ENCODE results near the gene PRRG2. TPM values are rescaled to one million over a fixed set of nuclear protein-coding genes. Genes with fewer than 3 reads are reported as not detected.
"Not testable (repeated sequence)": the region's sequence is repeated elsewhere in the genome, so short reads cannot be mapped to it uniquely, and the experiment has no call there.

The PRRG2 gene
- total RNA-seq, 2 experiments from 2014 or later = 0.52 TPM

DNA sequence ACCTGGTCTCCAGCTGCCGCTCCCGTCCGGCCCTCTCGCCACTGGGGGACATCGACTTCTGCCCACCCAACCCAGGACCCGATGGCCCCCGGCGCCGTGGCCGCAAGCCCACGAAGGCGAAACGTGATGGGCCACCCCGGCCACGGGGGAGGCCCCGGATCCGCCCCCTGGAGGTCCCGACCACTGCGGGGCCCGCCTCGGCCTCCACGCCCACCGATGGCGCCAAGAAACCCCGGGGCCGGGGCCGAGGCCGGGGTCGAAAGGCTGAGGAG, 16.5 kb downstream of the PRRG2 start:
- peaks cover 25% of the 10 kb centered on the region for H3K36me3 Mint-ChIP-seq (ENCODE audit: low read depth)
- CTCF ChIA-PET = interaction anchor here (1.0 kb wide), 1 partner anchor 29 kb away, joined by 4 read pairs; no protein-coding TSS in a partner anchor
- H3K27me3 Mint-ChIP-seq (ENCODE audit: low read depth) = no peaks in the 10 kb centered on the region
- peaks cover 25% of the 10 kb centered on the region for H3K4me1 Mint-ChIP-seq (ENCODE audit: low read depth)
- no peak overlapping the region for H3K27ac Mint-ChIP-seq
- intact Hi-C loops (cut with micrococcal nuclease) = no loop called here
- H3K9me3 Mint-ChIP-seq = no peaks in the 10 kb centered on the region
- no peak for DNase-seq
- H3K4me3 Mint-ChIP-seq = no peak overlapping the region

DNA sequence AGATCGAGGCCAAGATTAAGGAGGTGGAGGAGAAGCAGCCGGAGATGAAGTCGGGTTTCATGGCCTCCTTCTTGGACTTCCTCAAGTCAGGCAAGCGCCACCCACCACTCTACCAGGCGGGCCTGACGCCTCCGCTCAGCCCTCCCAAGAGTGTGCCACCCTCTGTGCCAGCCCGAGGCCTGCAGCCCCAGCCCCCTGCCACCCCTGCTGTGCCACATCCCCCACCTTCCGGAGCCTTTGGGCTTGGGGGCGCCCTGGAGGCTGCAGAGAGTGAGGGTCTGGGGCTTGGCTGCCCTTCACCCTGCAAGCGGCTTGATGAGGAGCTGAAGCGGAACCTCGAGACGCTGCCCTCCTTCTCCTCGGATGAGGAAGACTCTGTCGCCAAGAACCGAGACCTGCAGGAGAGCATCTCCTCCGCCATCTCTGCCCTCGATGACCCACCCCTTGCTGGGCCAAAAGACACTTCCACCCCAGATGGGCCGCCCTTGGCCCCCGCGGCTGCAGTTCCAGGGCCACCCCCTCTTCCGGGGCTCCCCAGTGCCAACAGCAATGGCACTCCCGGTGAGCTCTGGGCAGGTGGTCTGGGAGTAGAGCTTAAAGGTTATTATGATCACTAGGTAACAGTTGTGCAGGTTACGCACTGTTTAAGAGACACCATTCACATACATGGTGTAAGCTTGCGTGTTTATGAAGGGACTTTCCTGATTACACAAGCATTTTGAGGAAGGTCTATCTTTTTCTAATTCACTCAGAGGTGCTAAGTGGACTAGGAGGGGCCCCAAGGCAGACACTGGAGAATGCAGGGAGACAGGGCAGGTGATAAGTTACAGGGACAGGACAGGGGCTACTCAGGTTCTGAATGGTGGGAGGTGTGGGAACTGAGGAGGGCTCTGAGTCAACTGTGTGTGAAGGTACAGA, 18.5 kb downstream of the PRRG2 start:
- no peaks in the 10 kb centered on the region for H3K9me3 Mint-ChIP-seq
- CTCF ChIA-PET = no interaction called here
- peaks cover 17% of the 10 kb centered on the region for H3K4me1 Mint-ChIP-seq (ENCODE audit: low read depth)
- DNase-seq = no peak
- intact Hi-C loops (cut with micrococcal nuclease) = no loop called here
- no peaks in the 10 kb centered on the region for H3K27me3 Mint-ChIP-seq (ENCODE audit: low read depth)
- no peak overlapping the region for H3K27ac Mint-ChIP-seq
- H3K36me3 Mint-ChIP-seq (ENCODE audit: low read depth) = peaks cover 19% of the 10 kb centered on the region
- no peak overlapping the region for H3K4me3 Mint-ChIP-seq

DNA sequence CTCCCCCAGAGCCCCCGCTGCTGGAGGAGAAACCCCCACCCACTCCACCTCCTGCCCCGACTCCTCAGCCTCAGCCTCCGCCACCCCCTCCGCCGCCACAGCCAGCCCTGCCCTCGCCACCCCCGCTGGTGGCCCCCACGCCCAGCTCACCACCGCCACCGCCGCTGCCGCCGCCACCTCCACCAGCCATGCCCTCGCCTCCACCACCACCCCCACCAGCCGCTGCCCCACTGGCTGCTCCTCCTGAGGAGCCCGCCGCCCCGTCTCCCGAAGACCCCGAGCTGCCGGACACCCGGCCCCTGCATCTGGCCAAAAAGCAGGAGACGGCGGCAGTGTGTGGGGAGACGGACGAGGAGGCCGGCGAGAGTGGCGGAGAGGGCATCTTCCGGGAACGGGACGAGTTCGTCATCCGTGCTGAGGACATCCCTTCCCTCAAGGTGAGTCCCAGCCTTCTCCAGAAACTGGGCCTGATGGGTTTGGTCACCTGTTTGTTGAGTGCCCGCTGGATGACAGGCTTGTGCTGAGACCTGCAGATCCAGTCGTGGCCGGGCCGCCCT, 20.4 kb downstream of the PRRG2 start:
- H3K4me1 Mint-ChIP-seq (ENCODE audit: low read depth) = peaks cover 17% of the 10 kb centered on the region
- no peak overlapping the region for H3K4me3 Mint-ChIP-seq
- H3K36me3 Mint-ChIP-seq (ENCODE audit: low read depth) = peaks cover 19% of the 10 kb centered on the region
- no peaks in the 10 kb centered on the region for H3K9me3 Mint-ChIP-seq
- CTCF ChIA-PET = no interaction called here
- DNase-seq = no peak
- no peaks in the 10 kb centered on the region for H3K27me3 Mint-ChIP-seq (ENCODE audit: low read depth)
- intact Hi-C loops (cut with micrococcal nuclease) = no loop called here
- H3K27ac Mint-ChIP-seq = no peak overlapping the region

DNA sequence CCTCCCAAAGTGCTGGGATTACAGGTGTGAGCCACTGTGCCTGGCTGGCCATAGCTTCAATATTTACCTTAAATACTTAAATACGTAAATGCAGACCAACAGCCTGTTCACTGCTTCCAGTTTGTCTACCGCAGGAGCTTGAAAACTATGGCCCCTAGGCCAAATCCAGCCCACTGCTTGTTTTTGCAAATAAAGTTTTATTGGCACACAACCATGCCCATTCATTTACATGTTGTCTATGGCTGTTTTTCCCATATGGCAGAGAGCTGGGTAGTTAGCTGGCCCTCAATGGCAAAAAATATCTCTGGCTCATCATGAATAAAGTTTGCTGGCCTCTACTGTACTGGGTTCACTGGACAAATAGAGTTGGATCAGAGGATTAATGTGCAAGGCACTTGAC, 21.7 kb downstream of the PRRG2 start:
- Mint-ChIP-seq H3K36me3 (ENCODE audit: low read depth) (peaks cover 19% of the 10 kb centered on the region), H3K4me3 (no peak overlapping the region), H3K27ac (no peak overlapping the region), H3K4me1 (ENCODE audit: low read depth) (peaks cover 17% of the 10 kb centered on the region), H3K9me3 (no peaks in the 10 kb centered on the region), H3K27me3 (ENCODE audit: low read depth) (no peaks in the 10 kb centered on the region)
- DNase-seq = no peak
- intact Hi-C loops (cut with micrococcal nuclease) = no loop called here
- CTCF ChIA-PET = no interaction called here

DNA sequence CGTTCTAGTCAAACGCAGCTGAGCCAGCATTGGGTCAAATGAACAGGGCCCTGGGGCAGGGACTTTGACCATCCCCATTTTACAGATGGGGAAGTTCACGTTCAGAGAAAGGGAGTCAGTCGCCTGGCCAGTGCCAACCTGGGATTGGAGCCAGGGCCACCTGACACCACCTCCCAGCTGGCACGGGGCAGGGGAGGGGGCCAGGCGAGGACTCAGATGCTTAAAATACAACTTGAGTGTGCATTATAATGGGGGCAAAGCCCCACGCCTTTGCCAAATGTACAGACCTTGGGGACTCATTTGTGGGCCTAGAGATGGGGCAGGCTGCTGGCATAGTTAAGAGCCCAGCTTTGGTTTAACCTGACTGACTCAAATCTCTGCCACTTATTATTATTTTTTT, 24.5 kb downstream of the PRRG2 start:
- no peak for DNase-seq
- Mint-ChIP-seq H3K4me1 (ENCODE audit: low read depth) (peaks cover 9% of the 10 kb centered on the region), H3K4me3 (no peak overlapping the region), H3K27me3 (ENCODE audit: low read depth) (no peaks in the 10 kb centered on the region), H3K27ac (no peak overlapping the region), H3K9me3 (no peaks in the 10 kb centered on the region), H3K36me3 (ENCODE audit: low read depth) (peaks cover 7% of the 10 kb centered on the region)
- intact Hi-C loops (cut with micrococcal nuclease) = no loop called here
- CTCF ChIA-PET = no interaction called here

DNA sequence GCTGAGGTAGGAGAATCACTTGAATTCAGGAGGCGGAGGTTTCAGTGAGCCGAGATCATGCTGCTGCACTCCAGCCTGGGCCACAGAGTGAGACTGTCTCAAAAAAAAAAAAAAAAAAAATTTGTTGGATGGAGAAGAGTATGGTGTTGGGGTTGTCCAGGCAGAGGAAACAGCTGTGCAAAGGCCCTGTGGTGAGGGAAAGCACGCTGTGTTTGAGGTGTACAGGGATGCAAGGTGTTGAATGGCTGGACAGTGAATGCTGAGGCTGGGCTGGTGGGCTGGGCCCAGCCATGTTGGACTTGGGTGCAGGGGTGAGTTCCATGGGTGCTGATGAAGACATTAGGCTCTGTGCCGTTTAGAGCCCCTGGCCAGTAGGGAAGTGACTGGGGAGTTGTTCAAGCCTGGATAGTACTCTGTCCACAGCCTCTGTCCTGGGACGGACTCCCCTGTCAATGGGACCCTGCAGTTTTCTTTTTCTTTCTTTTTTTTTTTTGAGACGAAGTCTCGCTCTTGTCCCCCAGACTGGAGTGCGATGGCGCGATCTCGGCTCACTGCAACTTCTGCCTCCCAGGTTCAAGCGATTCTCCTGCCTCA, 28.5 kb downstream of the PRRG2 start:
- Mint-ChIP-seq H3K36me3 (ENCODE audit: low read depth) (peaks cover 5% of the 10 kb centered on the region), H3K4me1 (ENCODE audit: low read depth) (peaks cover 13% of the 10 kb centered on the region), H3K9me3 (no peaks in the 10 kb centered on the region), H3K27ac (no peak overlapping the region), H3K4me3 (no peak overlapping the region), H3K27me3 (ENCODE audit: low read depth) (no peaks in the 10 kb centered on the region)
- CTCF ChIA-PET = interaction anchor here (0.6 to 1.0 kb wide), 2 partner anchors 20 to 71 kb away, joined by 3 read pairs; no protein-coding TSS in a partner anchor
- intact Hi-C loops (cut with micrococcal nuclease) = no loop called here
- no peak for DNase-seq

DNA sequence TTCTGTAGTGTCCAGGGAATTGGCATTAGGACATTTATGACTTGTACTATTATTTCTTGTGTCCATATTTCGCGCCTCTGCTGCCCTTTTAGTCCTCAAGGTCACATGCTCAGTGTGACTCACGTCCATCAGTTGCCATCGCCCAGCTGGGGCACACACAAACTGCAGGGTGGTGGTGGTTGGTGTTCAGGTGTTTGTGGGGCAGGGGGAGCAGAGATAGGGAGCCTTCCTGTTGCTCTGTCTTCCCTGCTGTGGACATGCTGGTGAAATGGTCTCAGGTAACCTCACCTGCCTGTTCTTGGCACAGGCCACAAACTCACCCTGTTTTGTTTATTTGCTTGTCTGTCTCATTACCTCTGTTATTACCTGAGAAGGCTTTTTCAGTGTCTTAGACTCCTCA, 32.3 kb downstream of the PRRG2 start:
- Mint-ChIP-seq H3K9me3 (no peaks in the 10 kb centered on the region), H3K4me1 (ENCODE audit: low read depth) (peaks cover 13% of the 10 kb centered on the region), H3K27ac (no peak overlapping the region), H3K36me3 (ENCODE audit: low read depth) (peaks cover 28% of the 10 kb centered on the region), H3K27me3 (ENCODE audit: low read depth) (no peaks in the 10 kb centered on the region), H3K4me3 (no peak overlapping the region)
- no peak for DNase-seq
- intact Hi-C loops (cut with micrococcal nuclease) = no loop called here
- CTCF ChIA-PET = interaction anchor here (0.6 to 0.7 kb wide), 2 partner anchors 103 to 147 kb away, joined by 3 read pairs; no protein-coding TSS in a partner anchor

DNA sequence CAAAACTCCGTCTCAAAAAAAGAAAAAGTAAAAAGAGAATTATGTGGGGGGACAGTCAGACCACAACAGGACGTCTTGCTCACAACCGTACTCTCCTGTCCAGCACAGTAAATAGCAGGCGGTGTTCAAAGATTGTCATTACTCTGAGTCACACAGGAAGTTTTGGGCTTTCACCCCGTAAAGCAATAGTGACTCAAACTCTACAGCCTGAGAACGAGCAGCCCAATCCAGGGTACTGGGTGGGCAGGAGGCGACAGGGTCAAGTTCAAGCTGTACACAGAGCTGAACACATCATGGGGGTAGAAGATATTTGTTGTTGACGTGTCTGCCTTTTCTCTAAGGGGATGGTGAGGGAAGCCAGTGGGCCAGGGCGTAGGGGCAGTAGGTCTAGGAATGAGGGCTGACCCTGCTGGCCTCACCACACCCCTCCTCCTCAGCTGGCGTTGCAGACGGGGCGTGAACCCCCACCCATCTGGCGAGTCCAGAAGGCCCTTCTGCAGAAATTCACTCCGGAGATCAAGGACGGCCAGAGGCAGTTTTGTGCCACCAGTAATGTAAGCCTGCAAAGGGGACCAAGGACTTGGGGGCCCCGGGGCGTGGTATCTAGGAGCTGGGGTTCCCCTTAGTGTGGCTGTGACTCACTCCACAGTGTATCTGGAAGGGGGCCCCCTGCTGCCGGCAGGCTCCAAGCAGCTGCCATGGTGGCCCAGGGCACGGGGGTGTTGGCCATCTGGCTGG, 33.1 kb downstream of the PRRG2 start:
- CTCF ChIA-PET = interaction anchor here (0.6 to 0.7 kb wide), 2 partner anchors 102 to 146 kb away, joined by 3 read pairs; no protein-coding TSS in a partner anchor
- DNase-seq = peak; percentile 42
- no peaks in the 10 kb centered on the region for H3K9me3 Mint-ChIP-seq
- H3K27me3 Mint-ChIP-seq (ENCODE audit: low read depth) = no peaks in the 10 kb centered on the region
- no peak overlapping the region for H3K4me3 Mint-ChIP-seq
- intact Hi-C loops (cut with micrococcal nuclease) = no loop called here
- H3K36me3 Mint-ChIP-seq (ENCODE audit: low read depth) = peaks cover 32% of the 10 kb centered on the region
- peak overlapping the region; percentile 24 for H3K27ac Mint-ChIP-seq
- H3K4me1 Mint-ChIP-seq (ENCODE audit: low read depth) = peaks cover 13% of the 10 kb centered on the region

DNA sequence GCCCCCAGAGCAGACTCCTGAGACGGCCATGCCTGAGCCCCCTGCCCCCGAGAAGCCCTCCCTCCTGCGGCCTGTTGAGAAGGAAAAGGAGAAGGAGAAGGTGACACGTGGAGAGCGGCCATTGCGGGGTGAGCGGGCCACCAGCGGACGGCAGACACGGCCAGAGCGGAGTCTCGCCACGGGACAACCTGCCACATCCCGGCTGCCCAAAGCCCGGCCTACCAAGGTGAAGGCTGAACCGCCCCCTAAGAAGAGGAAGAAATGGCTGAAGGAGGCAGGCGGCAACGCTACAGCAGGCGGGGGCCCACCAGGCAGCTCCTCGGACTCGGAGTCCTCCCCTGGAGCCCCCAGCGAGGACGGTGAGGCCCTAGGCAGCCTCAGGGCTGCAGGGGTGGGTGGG, 34.7 kb downstream of the PRRG2 start:
- CTCF ChIA-PET = no interaction called here
- Mint-ChIP-seq H3K4me1 (ENCODE audit: low read depth) (peaks cover 13% of the 10 kb centered on the region), H3K9me3 (no peaks in the 10 kb centered on the region), H3K36me3 (ENCODE audit: low read depth) (peaks cover 35% of the 10 kb centered on the region), H3K4me3 (no peak overlapping the region), H3K27ac (no peak overlapping the region), H3K27me3 (ENCODE audit: low read depth) (no peaks in the 10 kb centered on the region)
- intact Hi-C loops (cut with micrococcal nuclease) = loop anchor here (2.0 kb wide), 1 partner anchor 57 kb away; no protein-coding TSS in a partner anchor
- no peak for DNase-seq

DNA sequence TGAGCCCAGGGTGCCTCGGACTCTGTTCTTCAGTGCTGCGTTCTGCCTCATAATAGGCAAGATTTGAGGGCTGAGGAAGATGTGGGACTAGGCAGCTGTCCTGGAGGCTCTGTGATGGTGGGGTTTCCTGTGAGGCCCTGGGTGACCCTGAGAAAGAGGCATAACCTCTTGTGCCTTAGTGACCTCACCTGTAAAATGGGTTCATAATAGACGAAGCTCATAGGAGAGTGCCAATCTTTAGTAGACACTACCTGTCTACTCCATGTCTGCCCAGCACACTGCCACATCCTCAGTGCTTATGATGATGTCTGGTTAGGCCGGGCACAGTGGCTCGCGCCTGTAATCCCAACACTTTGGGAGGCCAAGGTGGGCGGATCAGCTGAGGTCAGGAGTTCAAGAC, 35.4 kb downstream of the PRRG2 start:
- no peak overlapping the region for H3K4me3 Mint-ChIP-seq
- CTCF ChIA-PET = no interaction called here
- DNase-seq = no peak
- peaks cover 35% of the 10 kb centered on the region for H3K36me3 Mint-ChIP-seq (ENCODE audit: low read depth)
- no peak overlapping the region for H3K27ac Mint-ChIP-seq
- no peaks in the 10 kb centered on the region for H3K27me3 Mint-ChIP-seq (ENCODE audit: low read depth)
- no peaks in the 10 kb centered on the region for H3K9me3 Mint-ChIP-seq
- H3K4me1 Mint-ChIP-seq (ENCODE audit: low read depth) = peaks cover 13% of the 10 kb centered on the region
- intact Hi-C loops (cut with micrococcal nuclease) = loop anchor here (2.0 kb wide), 1 partner anchor 56 kb away; no protein-coding TSS in a partner anchor

DNA sequence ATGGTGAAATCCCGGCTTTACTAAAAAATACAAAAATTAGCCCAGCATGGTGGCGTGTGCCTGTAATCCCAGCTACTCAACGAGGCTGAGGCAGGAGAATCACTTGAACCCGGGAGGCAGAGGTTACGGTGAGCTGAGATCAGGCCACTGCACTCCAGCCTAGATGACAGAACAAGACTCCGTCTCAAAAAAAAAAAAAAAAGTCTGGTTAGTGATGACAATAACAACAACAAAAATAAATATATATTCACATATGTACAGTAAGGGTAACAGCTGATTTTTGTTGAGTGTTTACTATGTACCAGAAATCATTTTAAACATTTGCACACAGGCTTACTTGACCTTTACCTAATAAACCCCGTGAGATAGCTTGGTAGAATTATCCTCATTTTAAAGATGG, 35.8 kb downstream of the PRRG2 start:
- peaks cover 13% of the 10 kb centered on the region for H3K4me1 Mint-ChIP-seq (ENCODE audit: low read depth)
- no peak overlapping the region for H3K4me3 Mint-ChIP-seq
- intact Hi-C loops (cut with micrococcal nuclease) = loop anchor here (2.0 kb wide), 1 partner anchor 56 kb away; no protein-coding TSS in a partner anchor
- CTCF ChIA-PET = interaction anchor here (1.4 kb wide), 1 partner anchor 56 kb away, joined by 3 read pairs; no protein-coding TSS in a partner anchor
- H3K36me3 Mint-ChIP-seq (ENCODE audit: low read depth) = peaks cover 35% of the 10 kb centered on the region
- H3K9me3 Mint-ChIP-seq = no peaks in the 10 kb centered on the region
- no peak overlapping the region for H3K27ac Mint-ChIP-seq
- H3K27me3 Mint-ChIP-seq (ENCODE audit: low read depth) = no peaks in the 10 kb centered on the region
- no peak for DNase-seq

DNA sequence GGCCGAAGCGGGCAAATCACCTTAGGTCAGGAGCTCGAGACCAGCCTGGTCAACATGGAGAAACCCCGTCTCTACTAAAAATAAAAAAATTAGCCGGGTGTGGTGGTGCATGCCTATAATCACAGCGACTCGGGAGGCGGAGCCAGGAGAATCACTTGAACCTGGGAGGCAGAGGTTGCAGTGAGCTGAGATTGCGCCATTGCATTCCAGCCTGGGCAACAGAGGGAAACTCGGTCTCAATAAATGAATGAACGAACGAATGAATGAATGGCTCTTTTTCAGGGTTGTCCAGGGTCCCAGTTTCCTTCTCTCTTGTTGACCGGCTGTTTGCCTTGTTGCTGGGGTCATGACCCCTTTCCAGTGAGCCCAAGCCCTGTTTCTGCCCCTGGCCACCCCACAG, 36.7 kb downstream of the PRRG2 start:
- H3K4me3 Mint-ChIP-seq; H3K27me3 Mint-ChIP-seq (ENCODE audit: low read depth); H3K27ac Mint-ChIP-seq; H3K4me1 Mint-ChIP-seq (ENCODE audit: low read depth); H3K9me3 Mint-ChIP-seq; DNase-seq: not testable (repeated sequence)
- intact Hi-C loops (cut with micrococcal nuclease) = loop anchor here (2.0 kb wide), 1 partner anchor 55 kb away; no protein-coding TSS in a partner anchor
- peaks cover 36% of the 10 kb centered on the region for H3K36me3 Mint-ChIP-seq (ENCODE audit: low read depth)
- CTCF ChIA-PET = interaction anchor here (1.4 kb wide), 1 partner anchor 55 kb away, joined by 3 read pairs; no protein-coding TSS in a partner anchor

Measured in activated naive CD4-positive, alpha-beta T cell treated with anti-CD3 and anti-CD28 coated beads for 36 hours (primary cell).